ENCODE measurements around the gene GALNT10.

- no peak for TF ChIP-seq RFX5 (IDR thresholded peaks at IDR 0.05; ENCODE audit: borderline replicate concordance, low read depth, low read length)
- no peak for TF ChIP-seq POLR2A (IDR thresholded peaks at IDR 0.05; ENCODE audit: control extremely low read depth in 1 of 2, low read depth in 2 of 2, low read length in 2 of 2)
- no peak for TF ChIP-seq CTCF (IDR thresholded peaks at IDR 0.05; ENCODE audit: control extremely low read depth in 1 of 3, insufficient read depth in 1 of 3, low read depth in 1 of 3, low read length in 3 of 3)
- no peak for TF ChIP-seq MAFK (IDR thresholded peaks at IDR 0.05; ENCODE audit: low read depth, low read length)
- no peak for TF ChIP-seq USF2 (IDR thresholded peaks at IDR 0.05; ENCODE audit: low read length)
- TF ChIP-seq KDM1A (IDR thresholded peaks at IDR 0.05; ENCODE audit: borderline replicate concordance, low read length) = no peak
- TF ChIP-seq EP300 (IDR thresholded peaks at IDR 0.05; ENCODE audit: borderline replicate concordance in 1 of 2, low read depth in 2 of 2, low read length in 2 of 2) = no peak
- TF ChIP-seq POLR2AphosphoS5 (IDR thresholded peaks at IDR 0.05; ENCODE audit: low read depth, low read length) = no peak
- TF ChIP-seq EZH2 (IDR thresholded peaks at IDR 0.05; ENCODE audit: low read depth, low read length, severe bottlenecking) = no peak
- no peak for TF ChIP-seq TAF1 (IDR thresholded peaks at IDR 0.05; ENCODE audit: low read depth, low read length)
- no peak for TF ChIP-seq ATF2 (IDR thresholded peaks at IDR 0.05; ENCODE audit: low read length)
- TF ChIP-seq MAX (IDR thresholded peaks at IDR 0.05) = no peak
These were observed 224.6 kb downstream of the GALNT10 start for GRCh38 chr5:154415114-154415513.
